ENCODE data around the gene ATF4. TPM values are rescaled to one million over a fixed set of nuclear protein-coding genes. Genes with fewer than 3 reads are reported as not detected.

The ATF4 gene, protein sequence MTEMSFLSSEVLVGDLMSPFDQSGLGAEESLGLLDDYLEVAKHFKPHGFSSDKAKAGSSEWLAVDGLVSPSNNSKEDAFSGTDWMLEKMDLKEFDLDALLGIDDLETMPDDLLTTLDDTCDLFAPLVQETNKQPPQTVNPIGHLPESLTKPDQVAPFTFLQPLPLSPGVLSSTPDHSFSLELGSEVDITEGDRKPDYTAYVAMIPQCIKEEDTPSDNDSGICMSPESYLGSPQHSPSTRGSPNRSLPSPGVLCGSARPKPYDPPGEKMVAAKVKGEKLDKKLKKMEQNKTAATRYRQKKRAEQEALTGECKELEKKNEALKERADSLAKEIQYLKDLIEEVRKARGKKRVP
- total RNA-seq: 125 and 177 TPM in 2 replicates

DNA sequence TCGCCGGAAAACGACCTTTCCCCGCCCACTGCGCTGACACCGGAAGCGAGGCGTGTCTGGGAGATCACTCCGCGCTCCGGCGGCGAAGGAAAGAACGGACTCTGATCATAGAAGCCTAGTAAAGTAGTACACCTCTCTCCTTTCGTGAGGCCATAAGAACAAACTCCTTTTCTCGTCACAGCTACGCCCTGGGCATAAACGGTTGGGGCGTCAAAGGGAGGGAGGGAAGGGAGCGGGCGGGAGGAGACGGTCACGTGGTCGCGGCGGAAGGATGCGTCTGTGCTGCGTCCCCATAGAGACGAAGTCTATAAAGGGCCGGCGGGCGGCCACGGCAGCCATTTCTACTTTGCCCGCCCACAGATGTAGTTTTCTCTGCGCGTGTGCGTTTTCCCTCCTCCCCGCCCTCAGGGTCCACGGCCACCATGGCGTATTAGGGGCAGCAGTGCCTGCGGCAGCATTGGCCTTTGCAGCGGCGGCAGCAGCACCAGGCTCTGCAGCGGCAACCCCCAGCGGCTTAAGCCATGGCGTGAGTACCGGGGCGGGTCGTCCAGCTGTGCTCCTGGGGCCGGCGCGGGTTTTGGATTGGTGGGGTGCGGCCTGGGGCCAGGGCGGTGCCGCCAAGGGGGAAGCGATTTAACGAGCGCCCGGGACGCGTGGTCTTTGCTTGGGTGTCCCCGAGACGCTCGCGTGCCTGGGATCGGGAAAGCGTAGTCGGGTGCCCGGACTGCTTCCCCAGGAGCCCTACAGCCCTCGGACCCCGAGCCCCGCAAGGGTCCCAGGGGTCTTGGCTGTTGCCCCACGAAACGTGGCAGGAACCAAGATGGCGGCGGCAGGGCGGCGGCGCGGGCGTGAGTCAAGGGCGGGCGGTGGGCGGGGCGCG, at the start of gene ATF4:
Gene ATF4, plus strand, starts transcription at position 337 of the 880 bp plus-strand sequence. CDS start 884 bp downstream, outside the sequence.
- no peak for DNase-seq (ENCODE audit: low read depth in 2 of 2)

DNA sequence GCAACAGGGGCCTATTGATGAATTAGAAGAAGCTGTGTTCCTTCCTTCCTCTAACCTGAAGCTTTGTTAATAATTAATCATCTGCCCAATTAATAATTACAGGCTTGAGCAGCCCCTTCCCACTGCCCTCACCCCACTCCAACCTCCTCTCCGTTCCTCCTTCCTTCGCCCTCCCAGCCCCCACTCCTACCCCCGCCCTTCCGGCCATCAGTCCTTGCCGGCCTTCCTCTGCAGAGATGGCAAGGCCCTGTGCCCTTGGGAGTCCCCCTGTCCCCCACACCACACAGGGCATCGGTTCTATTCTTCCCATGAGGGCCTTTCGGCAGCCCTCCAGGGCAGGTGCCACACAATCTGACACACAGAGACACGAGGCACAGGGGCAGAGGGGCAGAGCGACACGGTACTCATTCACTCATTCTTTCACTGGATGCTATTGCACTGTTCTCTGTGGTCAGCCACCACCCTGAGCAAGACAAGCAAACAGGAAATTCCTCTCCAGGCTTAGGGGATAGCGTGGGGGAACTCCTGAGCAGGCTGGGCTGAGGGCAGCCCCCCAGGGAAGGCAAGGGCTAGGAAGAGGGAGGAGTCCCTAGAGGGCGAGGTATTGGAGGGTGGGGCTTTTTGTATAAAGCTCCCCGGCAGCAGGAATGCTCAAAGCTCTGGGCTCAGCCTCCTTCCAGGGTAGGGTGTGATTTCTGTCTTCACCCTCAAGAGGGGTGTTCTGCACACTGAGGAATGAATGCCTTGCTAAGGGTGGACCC, 48.8 kb upstream of the ATF4 start:
- DNase-seq (ENCODE audit: low read depth in 2 of 2): peak in 1 of 2 donors; percentile 12

DNA sequence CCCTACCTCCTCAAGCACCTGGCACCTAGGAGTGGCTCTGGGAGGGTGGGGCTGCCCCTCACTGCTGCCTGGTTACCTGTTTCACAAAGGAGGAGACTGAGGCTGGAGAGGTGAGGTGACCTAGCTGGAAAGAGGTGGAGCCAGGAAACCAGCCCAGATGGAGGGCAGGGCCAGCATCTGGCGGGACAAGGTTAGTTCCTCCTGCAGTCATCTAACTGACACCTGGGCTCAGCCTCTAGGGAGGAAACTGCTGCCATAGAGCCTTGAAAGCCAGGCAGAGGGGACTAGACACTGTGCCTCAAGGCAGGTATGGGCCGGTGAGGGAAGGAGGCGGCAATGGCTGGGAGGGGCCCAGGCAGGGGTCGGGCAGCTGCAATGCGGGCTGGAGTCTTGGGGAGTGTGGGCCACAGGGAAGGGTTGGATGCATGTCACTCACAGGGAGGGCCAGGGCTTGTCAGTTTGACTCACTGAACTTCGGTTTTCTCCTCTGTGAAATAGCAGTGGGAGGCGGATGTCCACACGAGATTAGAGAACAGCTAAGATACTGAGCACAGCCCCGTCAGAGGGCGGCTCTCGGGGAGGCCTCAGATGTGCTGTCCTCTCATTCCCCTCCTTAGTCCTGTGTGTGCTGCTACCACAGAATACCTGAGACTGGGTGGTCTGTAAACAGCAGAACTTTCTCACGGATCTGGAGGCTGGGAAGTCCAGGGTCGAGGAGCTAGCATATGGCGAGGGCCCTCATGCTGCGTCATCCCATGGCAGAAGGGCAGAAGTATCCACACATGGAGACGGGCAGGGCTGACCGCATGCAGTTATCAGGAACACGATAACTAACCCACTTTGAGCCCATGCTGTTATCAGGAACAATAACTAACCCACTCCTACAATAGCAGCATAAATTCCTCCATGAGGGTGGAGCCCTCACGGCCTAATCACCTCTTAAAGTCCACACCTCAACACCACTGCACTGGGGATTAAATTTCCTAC, 47.5 kb upstream of the ATF4 start:
- DNase-seq (ENCODE audit: low read depth in 2 of 2): no peak

DNA sequence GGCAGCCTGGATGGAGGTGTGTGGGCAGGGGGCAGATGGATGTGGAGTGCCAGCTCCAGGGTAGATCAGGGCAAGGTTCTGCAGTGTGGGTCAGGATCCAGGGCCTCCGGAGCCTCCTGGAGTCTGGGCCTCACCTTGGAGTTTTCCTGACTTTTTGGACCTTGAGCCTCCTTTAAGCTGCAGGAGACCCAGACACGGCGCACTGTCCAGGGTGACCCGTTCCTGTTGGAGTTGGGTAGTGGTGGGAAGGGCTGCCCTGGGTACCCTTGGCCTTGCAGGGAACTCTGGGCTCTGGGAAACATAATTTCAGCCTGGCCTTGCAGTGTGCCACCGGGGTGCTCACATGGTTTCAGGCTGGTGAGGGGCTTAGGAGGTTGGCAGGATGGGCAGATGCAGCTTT, 46.5 kb upstream of the ATF4 start:
- no peak for DNase-seq (ENCODE audit: low read depth in 2 of 2)

DNA sequence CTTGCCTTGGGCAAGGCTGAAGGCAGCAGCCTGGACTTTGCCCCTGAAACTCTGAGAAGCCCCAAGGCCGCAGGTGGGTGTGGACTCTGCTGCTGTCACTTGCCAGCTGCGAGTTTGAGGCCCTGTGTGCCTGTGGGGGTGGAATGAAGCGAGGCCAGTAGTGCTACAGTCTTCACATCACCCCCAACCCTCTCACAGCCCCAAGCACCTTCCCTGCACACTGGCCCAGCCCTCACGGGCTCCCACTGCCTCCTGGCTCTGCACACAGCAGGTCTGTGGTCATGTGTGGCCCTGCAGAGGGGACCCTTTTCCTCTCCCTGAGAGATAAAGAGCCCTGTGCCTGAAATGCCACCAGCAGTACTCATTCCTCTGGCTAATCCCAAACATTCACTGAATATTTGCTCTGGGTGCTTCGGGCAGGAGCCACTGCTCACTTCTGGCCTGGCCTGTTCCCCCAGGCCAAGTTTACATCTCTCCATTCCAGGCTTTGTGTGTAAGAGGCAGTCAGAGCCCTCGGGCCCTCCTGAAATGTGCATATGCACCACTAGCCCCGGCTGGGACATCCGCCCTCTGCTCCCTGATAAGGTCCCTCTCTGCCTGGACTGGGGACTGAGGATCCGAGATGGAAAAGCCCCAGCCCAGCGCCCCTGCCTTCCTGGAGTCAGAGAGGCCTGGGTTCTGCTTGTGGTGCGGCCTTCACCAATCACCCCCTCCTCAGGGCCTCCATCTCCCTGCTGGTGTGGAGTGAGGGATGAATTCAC, 45.8 kb upstream of the ATF4 start:
- no peak for DNase-seq (ENCODE audit: low read depth in 2 of 2)

DNA sequence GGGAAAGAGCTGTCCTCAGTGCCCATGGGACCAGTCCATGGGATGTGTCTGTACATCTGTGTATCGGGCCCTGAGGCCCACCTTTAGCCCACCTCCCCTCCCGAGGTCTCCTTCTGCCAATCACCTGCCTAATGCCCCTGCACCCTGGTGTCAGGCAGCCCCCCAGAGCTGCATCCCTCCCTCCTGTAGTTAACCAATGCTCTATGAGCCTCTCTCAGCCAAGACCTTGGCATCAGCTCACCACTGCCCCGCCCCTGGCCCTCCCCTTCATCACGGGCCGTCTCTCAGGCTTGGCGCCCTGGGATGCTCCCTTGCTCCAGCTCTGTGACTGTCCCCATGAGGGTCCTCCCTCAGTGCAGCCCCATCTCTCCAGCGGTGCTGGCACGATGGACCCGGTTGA, 45.0 kb upstream of the ATF4 start:
- no peak for DNase-seq (ENCODE audit: low read depth in 2 of 2)

DNA sequence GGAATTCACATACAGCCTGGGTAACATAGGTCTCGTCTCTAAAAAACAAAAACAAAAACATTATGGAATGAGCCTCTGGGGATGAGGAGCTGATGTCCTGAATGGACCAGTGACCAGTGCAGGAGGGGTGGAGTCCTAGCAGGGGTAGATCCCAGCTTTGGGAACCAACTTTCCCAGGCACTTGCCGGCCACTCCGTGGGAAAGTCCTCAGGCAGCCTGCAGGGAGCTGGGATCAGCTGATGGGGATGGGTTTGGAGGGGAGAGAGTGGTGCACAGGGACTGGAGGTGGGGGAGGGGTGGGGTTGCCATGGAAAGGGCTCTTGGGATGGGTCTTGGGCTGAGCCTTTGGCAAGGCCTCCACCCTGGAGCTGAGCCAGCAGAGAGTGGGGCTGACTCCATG, 44.5 kb upstream of the ATF4 start:
- DNase-seq (ENCODE audit: low read depth in 2 of 2): no peak

DNA sequence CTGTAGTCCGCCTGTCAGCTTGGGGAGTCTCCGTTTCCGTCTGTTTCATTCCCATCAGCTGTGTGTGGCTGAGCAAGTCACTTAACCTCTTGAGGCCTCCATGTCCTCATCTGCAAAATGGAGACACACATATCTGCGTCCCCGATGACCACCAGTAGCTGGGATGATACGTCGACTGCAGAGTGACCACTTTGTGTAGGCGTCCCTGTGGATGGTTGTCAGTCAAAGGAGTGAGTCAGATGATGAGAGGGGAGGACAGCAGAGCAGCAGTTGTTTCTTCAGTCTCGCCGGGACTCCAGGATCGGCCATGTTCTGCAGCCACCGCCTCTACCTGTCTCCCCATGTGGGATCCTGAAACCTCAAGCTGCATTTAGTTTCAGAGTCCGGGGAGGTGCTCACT, 43.7 kb upstream of the ATF4 start:
- DNase-seq (ENCODE audit: low read depth in 2 of 2): no peak

DNA sequence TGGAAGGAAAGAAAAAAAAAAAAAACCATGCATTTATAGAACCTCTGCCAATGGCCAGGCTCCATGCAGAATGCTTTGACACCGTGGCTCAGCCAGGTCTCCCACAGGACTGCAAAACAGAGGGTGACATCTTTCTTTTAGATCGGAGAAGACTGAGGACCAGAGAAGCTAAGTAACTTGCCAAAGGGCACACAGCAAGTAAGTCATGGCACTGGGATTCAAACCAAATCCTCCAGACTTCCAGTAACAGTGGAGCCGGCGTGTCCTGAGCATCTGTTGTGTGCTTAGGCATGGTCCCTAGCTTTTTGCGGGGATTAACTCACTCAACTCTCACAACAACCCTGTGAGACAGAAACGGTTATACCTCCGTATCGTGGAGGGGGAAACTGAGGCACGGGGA, 42.8 kb upstream of the ATF4 start:
- no peak for DNase-seq (ENCODE audit: low read depth in 2 of 2)

DNA sequence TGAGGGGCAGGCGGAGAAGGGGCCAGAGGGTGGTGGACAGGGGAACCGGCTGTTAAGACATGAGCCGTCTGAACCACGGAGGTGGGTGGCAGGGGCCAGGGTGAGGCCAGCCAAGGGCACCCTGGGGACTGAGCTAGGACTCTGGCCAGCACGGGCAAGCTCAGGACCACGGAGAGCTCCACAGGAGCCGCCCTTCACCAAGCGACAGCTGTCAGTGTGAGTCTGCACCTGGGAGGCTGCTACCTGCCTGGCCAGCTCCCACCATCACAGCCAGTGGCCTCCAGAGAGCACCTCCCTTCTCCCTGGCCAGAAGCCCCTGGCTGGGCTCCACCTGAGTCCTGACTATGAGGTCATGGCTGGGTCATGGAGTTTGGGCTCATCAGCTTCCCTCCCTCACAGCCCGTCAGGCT, 41.9 kb upstream of the ATF4 start:
- DNase-seq (ENCODE audit: low read depth in 2 of 2): peak; percentile 11 to 37

DNA sequence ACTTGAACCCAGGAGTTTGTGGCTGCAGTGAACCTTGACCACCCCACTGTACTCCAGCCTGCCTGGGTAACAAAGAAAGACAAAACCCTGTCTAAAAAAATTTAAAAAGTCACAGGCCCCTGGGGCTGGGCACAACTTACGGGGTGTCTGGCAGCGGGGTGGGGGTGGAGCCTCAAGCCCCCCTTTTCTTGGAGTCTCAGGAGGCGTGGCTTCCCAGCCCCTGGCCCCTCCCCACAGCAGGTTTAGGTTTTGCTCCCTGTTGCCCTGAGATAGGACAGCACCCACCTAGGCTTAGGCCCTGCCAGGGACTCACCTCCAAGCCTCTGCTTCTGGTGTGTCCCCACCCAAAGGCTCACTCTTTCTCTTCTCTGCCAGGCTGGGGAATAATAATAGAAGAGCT, 41.1 kb upstream of the ATF4 start:
- DNase-seq (ENCODE audit: low read depth in 2 of 2): no peak

DNA sequence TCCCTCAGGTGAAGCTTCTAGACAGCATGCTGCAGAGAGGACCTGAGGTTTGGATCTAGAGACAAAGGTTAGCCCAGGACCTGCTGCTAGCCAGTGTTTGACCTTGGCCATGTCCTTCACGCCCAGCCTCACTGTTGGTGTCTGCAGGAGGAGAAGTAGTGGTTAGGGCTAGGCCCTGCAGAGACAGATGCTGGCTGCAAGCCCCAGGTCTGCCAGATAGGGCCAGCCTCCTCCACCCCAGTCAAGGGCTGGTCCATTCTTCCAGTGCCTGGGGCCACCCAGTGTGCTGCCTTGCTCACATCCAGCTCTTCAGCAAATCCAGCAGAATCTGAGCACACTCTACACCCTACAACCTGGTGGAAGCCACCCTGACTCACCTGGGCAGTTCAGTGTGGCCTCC, 39.8 kb upstream of the ATF4 start:
- DNase-seq (ENCODE audit: low read depth in 2 of 2): no peak

DNA sequence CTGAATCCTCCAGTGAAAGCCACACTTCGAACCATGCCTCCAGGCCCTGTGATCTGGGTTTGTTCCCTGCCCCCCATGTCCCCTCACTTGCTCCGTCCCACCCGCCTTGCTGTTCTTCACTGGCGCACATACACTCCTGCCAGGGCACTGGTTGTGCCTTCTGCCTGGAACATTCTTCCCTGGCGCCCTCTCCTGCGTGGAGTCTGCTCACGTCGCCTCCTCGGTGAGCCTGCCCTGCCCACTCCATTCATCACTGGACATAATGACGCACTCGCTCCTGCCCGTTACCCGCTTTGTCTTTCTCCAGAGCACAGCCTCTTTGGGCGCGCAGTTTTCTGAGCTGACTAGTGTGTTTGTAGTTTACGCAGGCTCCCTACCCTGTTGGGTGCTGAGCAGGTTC, 39.3 kb upstream of the ATF4 start:
- no peak for DNase-seq (ENCODE audit: low read depth in 2 of 2)

DNA sequence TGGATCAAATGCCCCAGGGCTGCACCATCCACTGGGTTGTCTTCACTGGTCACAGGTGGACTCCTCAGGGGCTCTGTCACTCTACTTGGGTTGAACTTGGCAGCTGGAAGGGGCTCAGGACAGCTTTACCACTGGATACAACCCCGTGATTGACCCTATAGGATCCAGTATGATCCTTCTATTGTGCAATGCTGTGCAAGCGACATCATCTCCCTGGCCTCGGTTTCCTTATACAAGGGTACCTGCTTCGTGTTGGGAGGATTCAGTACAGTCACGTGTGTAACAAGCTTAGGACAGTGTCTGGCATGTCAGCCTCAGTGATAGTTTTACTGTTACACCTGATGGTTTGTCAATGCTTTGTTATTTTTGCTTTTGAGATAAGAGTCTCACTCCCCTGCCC, 38.8 kb upstream of the ATF4 start:
- no peak for DNase-seq (ENCODE audit: low read depth in 2 of 2)

DNA sequence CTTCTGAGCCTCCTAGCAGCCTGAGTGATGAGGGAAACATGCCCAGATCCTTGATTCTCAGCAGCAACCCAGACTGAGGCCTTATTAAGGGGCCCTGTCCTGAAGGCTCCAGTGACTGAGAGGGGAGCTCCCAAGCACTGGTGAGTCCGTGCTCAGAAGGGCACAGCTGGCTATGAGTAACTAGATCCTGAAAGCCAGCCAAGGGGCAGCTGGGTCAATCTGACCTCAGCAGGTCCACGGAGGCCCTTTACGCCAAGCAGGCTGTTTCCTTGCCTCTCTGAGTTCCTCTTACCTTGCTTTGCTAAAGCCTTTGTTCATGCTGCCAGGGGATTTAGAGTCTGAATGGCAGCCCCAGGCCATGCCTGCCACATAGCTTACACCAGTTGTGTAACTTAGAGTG, 37.6 kb upstream of the ATF4 start:
- no peak for DNase-seq (ENCODE audit: low read depth in 2 of 2)

DNA sequence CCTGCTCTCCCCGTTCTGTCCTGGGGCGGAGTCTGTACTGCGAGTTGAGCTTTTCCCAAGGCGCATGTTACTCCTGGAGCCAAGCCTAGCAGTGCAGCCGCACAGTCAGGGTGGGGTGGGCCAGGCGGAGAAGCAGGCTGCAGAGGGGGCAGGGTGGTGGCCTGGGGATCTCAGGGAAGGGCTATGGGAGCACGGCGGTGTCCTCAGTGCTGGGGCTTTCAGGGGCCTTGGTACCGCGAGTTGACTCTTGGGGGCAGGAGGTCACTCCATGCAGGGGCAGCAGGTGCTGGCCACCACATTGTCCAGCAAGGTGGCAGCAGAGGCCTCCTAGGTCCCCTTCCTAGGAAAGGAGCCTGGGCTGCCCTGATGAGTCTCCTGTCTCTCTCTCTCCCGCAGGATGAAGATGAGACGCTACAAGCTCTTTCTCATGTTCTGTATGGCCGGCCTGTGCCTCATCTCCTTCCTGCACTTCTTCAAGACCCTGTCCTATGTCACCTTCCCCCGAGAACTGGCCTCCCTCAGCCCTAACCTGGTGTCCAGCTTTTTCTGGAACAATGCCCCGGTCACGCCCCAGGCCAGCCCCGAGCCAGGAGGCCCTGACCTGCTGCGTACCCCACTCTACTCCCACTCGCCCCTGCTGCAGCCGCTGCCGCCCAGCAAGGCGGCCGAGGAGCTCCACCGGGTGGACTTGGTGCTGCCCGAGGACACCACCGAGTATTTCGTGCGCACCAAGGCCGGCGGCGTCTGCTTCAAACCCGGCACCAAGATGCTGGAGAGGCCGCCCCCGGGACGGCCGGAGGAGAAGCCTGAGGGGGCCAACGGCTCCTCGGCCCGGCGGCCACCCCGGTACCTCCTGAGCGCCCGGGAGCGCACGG, 33.2 kb upstream of the ATF4 start:
- DNase-seq (ENCODE audit: low read depth in 2 of 2): no peak

DNA sequence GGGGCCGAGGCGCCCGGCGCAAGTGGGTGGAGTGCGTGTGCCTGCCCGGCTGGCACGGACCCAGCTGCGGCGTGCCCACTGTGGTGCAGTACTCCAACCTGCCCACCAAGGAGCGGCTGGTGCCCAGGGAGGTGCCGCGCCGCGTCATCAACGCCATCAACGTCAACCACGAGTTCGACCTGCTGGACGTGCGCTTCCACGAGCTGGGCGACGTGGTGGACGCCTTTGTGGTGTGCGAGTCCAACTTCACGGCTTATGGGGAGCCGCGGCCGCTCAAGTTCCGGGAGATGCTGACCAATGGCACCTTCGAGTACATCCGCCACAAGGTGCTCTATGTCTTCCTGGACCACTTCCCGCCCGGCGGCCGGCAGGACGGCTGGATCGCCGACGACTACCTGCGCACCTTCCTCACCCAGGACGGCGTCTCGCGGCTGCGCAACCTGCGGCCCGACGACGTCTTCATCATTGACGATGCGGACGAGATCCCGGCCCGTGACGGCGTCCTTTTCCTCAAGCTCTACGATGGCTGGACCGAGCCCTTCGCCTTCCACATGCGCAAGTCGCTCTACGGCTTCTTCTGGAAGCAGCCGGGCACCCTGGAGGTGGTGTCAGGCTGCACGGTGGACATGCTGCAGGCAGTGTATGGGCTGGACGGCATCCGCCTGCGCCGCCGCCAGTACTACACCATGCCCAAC, 32.4 kb upstream of the ATF4 start:
- DNase-seq (ENCODE audit: low read depth in 2 of 2): no peak

DNA sequence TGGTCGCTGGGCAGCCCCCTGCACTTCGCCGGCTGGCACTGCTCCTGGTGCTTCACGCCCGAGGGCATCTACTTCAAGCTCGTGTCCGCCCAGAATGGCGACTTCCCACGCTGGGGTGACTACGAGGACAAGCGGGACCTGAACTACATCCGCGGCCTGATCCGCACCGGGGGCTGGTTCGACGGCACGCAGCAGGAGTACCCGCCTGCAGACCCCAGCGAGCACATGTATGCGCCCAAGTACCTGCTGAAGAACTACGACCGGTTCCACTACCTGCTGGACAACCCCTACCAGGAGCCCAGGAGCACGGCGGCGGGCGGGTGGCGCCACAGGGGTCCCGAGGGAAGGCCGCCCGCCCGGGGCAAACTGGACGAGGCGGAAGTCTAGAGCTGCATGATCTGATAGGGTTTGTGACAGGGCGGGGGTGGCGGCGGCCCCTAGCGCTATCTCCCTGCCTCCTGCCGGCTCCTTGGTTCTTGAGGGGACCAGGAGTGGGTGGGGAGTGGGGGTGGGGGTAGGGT, 31.7 kb upstream of the ATF4 start:
- DNase-seq (ENCODE audit: low read depth in 2 of 2): no peak
